Activated CD4-positive, CD25-positive, alpha-beta regulatory T cell treated with anti-CD3 and anti-CD28 coated beads, Interleukin-2, amount 50 U/mL, for 16 hours (primary cell): ENCODE data around the gene REN.

ENCODE experiments used
- DNase-seq: peaks from one replicate; pipeline ENCODE4 v3.0.0-alpha.2; 2020; ENCODE audit warnings: low read depth, low spot score

Gene REN

DNA sequence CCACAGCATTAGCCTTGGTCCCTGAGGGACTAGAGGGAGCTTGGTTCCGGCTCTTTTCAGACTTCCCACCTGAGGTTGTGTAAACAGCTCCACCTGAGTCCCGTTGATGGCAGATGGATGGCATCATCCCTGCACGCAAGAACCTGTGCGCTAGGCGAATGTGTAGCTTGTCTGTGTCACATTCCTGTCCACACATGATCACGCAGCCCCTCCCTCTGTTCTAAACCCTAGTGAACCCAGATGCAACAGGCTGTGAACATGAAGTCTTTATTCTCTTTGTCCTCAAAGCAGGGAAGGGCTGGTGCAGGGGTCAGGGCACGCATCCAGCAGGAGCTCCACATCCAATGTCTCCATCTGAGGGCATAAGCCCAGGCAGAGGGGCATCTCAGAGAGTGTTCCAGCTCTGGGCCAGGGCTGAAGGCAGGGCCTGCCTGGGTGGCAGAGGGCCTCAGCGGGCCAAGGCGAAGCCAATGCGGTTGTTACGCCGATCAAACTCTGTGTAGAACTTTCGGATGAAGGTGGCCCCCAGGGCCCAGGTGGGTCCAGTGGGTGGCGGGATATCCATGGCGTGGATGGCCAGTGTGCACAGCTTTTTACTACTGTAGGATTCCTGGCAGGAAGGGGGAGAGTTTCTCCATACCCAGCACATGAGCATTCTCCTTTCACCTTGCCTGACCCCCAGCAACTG, 11.4 kb downstream of the REN start:
- no peak for DNase-seq

GRCh38 chr1:204153667-204154066, 12.5 kb downstream of the REN start:
- DNase-seq = no peak

DNA sequence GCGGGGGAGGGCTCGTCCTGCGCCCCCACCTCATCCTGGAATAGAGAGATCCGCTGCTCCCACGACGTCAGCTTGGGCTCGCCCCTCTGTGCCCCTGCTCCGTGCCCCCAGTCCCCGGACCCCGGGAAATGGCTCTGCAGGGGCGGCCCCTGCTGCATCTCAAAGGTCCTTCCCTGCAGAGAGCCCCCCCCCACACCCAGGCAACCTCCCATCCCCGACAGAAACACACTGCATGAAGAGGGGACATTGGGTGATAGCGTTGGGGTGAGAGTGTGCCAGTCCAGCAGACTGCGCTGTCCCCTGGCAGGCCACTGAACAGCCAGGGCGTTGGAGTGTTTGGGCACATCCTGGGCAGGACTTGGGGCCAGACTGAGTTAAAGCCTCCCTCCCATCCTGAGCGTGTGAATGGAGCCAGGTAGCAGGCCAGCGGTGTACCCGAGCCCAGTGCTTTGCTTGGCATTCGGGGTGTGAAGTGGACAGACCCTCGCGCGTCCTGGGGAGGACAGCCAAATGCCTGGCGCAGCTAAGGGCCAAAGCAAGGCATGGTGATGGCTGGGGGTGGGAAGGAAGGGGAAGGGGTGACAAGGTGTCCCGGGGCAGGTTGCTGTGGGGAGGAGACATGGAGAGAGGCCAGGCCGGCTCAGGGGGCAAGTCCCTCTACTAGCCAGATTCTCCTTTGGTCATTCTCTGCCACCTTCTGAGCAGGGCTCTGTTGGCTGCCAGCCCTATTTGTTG, 13.7 kb downstream of the REN start:
- DNase-seq = no peak

DNA sequence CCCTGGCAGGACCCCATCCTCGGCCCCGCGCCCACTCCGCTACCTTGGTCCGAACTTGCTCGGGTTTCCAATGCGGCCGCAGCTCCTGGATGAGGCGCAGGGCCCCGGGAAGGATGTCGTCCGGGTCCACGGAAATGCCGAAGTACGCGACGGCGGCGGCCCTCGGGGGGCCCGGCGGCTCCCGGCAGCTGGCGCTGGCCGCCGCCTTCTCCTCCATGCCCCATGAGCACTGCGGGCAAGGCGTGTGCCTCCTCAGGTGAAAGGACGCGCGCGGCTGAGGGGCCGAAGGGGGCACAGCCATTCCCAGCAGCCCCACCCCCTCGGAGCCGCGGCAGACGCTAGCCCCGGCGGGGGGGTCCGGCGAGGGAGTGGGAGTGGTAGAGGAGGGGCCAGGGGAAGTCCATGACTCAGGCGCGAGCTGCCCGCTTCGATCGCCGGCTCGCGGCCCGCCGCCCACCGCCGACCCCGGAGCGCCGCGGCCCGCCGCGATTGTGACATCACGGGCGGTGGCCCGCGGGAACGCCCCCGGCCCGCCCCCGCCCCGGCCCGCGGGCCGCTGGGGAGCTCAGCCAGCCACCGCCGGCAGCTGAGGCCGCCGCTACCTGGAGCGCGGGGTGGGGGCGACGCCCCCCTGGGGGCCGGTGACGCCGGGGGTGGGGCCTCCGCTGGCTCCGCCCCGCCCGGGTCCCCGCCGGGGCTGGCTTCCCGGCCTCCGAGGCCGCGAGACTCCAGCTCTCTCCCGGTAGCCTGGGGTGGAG, 14.4 kb downstream of the REN start, which contains the start of gene ETNK2:
TSS of gene ETNK2 (minus strand) at position 493 of the 758 bp plus-strand sequence. CDS start at position 301, 192 bp downstream.
- DNase-seq = no peak

DNA sequence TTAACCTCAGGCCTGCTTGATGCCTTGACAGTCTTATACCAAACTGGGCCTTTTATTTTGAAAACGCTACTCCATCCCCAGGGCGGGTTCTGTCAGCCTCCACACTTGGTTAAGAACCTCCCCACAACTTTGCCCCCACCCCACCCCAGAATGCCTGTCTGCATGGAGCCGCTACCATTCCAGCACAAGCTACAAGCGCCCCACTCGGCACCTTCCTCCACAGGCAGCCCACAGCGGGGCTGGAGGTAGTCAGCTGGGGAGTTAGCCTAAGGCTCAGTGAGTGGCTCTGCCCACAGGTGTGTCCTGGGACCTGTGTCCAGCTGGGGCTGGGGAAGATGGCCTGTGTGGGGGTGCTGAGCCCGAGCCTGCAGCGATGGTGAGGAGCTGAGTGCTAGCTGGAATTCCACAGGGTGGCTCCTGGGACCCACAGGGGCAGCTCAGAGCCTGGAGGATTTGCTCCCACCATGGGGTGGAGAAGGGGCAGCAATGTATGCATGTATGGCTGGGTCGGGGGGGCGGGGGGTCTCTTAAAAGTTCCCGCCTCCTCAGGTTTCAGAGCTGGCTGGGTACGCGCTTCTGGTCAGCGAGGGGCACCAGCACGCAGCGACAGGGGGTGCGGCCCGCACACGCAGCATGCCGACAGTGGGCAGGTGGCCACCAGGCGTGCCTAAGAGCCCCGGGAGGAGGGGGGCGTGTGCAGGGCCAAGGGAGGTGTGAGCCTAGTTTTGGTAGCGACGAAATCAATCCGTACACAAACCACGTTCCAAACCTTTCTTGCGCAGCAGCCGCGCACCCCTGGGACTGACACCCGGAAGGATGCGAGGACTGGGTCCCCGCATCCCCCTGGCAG, 15.2 kb downstream of the REN start:
- no peak for DNase-seq

- no peak for DNase-seq
These were observed 16.2 kb downstream of the REN start for GRCh38 chr1:204149635-204150565.

DNA sequence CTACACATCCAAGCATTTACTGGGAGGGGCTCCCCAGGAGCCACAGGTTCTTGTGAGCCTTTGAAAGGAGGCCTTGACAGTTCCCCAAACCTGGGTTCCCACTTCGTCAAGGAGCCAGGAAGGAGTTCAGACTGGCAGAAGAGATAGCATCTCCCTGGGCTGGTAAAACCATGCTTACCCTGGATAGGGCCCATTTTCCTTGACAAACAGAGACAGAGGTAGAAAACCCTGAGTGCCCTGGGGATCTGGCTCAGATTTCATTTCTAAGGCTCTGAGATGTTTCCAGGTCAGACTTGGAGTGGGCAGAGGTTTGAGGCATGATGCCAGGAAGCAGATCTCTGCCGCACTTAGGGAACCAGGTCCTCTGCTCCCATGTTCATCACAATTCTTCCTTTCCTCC, 17.0 kb downstream of the REN start:
- no peak for DNase-seq

DNA sequence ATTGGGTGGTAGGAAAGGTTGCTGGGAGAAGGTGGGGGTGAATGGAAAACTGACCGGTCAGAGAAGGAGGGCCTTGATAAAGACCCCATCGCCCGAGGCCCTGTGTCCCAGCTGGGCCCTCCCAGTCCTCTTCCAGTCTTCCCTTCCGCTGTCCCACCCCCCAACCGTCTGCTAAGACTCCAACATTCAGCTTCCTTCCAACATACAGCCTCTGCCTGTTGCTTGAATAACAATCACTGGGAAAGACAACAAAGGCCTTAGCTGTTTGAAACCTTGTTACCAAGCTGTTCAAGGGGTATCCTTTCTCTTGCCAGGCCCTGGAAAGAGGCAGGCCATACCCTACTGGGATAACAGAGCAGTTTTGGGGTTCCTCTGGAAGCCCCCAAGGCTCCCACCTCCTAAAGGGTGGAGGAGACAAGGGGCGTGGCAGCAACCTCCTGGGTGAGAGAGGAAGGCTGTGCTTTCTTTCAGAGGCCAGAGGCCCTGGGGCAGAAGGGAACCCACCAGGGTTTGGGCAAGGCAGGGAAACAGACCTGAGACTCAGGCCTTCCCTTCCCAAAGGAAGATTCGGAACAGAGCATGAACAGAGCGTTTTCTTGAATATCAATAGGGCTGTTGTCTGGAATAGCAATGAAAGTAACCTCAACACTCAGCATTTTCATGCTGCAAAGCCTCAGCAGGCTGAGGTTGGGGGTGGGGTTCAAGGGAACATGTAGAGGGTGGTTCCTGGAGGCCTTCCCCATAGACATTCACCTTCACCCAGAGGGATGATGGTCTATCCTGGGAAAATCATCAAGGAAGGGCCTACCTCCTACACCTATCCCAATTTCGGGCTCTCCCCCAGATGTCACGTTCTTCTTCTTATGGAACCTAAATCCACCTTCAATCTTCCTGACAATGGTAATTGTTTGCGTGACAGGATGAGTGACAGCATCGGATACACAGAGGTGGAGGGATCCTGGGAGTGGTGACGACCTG, 18.4 kb downstream of the REN start:
- DNase-seq = no peak

- DNase-seq = no peak
These were observed 19.2 kb downstream of the REN start for GRCh38 chr1:204146965-204147364.

- DNase-seq = no peak
These were observed 19.8 kb downstream of the REN start for GRCh38 chr1:204146309-204146708.

DNA sequence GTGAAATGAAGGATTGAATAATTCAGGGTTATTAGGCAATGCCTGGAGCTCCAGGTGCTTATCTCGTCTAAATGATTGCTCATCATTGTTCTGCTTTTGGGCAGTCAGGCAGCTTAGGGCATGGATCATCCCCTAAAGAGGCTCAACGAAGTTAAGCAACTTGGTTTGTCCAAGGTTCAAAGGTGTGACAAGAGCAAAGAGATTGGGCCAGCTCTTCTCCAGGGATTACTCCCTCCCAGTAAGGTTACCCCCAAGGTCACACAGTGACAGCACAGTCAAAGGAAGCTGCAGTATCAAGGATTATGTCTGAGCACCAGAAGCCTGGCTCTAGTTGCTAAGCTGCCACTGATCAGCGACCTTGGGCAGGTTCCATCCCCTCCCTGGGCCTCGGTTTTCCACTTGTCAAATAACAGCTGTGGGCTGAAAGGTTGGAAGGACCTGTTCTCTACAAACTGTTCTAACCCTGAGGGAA, 21.1 kb downstream of the REN start:
- DNase-seq = no peak

GRCh38 chr1:204143276-204144041, 22.7 kb downstream of the REN start:
- DNase-seq = no peak

DNA sequence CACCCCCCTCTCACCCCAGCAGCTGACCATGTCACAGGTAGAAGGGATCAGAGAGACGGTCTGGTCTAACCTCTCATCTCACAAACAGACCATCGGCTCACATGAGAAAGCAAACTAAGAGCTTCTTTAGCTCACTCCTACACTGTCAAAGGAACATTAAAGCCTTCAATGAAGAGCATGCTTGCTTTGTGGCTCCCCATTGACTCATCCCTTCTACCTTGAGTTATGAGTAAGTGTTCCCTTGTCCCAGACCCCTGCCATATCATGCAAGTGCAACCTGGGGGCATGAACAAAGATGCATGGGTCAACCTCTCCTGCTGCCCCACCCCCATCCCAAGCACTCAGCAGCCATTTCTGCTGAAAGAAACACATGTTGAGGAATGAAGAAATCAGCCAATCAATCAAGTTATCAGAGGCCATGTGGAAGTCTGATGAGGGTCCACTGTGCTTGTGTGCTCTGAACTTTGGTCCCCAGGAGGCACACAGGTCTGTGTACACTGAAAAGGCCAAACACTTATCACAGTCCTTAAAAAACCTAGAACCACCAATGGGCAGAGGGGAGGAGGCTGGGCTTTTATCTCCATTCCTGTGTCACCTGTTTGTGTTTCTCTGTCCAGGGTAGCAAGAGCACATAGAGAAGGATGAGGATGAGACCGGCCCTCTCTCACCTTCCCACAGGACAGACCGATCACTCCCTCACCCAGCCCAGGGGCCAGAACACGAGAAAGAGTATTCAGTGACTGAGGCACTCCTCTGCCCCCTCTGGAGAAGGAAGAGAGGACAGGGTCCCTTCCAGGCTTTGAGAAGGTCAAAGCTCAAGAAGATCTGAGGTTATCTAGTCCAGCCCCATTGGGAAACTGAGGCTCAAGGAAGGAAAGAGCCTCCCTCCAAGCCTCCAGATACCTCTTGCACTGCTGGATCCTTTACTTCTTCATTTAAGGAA, 23.8 kb downstream of the REN start:
- no peak for DNase-seq

DNA sequence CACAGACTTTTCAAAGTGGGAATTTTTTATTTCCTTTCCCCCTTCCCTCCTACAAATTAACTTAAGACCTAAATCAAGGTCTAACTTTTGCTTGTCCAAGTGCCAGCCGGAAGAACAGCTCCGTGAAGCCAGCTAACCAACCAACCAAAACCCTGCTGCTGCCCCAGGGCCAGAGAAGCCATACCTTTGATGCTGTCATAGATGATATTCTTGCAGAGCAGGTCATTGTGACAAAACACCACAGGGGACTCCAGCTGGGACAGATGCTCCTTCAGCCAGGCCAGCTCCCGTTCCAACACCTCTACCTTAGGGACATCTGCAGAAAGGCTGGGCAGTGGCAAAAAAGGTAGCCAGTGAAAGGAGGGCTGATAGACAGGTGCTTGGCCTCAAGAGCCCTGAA, 25.0 kb downstream of the REN start:
- no peak for DNase-seq

GRCh38 chr1:204139952-204140351, 26.2 kb downstream of the REN start:
- DNase-seq = no peak

DNA sequence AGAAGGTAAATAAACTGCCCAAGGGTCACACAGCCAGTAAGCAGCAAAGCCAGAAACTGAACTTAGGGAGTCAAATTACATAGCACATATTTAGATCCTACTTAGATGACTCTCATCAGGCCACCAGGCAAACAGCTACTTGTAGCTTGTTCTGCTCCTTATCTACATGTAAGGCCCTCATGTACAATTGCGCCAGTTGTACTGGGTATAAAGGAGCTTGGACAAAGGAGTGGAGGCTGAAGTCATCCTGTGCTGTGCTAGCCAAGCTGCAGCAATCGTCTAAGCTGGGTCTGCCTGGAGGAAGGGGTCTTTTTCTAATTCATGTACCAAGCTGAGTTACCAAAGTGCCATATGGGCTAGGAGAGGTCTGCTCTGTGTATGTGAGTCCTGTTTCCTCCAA, 27.0 kb downstream of the REN start:
- no peak for DNase-seq

DNA sequence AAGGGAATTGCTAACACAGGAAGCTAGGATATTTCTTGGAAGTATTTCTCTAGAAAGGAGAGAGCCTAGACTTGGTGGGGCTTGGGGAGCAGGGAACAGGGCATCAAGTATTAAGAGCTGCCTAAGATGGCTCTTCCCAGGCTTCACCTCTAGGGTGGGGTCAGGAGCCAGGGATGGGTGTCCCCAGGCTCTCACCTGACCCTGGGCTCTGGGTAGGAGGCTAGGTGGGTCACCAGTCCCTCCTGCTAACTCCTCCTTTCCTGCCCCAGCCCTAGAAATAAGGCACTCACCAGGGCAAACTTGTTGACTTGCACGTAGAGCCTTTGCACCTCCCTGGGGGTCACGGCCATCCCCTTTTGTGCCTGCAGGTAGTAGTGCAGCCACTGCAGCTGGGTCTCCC, 29.3 kb downstream of the REN start:
- DNase-seq = no peak
